A549 (cell line): ENCODE results near the gene ZNF267.

Experiments
- CTCF ChIP-seq: fragments of >200 bp; sonication (Bioruptor Twin); formaldehyde crosslinking; IDR thresholded peaks from 3 replicates; pipeline ENCODE4 v1.5.1; 2016
- EP300 ChIP-seq, 2 experiments: fragments of >200 bp; sonication (Bioruptor Twin); formaldehyde crosslinking; IDR thresholded peaks; 2 replicates in 1 of 2; 3 replicates in 1 of 2; pipeline ENCODE4 v1.6.1; 2016 to 2017
- FOXS1 ChIP-seq: fragments of 250-450 bp; sonication (Bioruptor Pico); IDR thresholded peaks from 2 replicates; pipeline ENCODE4 v1.5.0; 2020; ENCODE audit warnings: mild to moderate bottlenecking, moderate library complexity
- MYC ChIP-seq: IDR thresholded peaks from 2 replicates; pipeline ENCODE4 v1.6.1; 2012; ENCODE audit warnings: mild to moderate bottlenecking, inconsistent platforms, low read length, improper control_type of control experiment, borderline replicate concordance
- NPAS2 ChIP-seq: fragments of 250-450 bp; sonication (Bioruptor Pico); IDR thresholded peaks from 2 replicates; pipeline ENCODE4 v1.8.0; 2022; ENCODE audit warnings: mild to moderate bottlenecking, moderate library complexity, borderline replicate concordance
- NR3C1 ChIP-seq: fragments of >200 bp; sonication (Bioruptor Twin); formaldehyde crosslinking; IDR thresholded peaks from 3 replicates; pipeline ENCODE4 v1.6.1; 2017
- POLR2A ChIP-seq: IDR thresholded peaks from 2 replicates; pipeline ENCODE4 v1.6.1; 2012; ENCODE audit warnings: mild to moderate bottlenecking, low read length
- TFCP2L1 ChIP-seq: fragments of 250-450 bp; sonication (Bioruptor Pico); IDR thresholded peaks from 2 replicates; pipeline ENCODE4 v1.5.0; 2021; ENCODE audit warnings: mild to moderate bottlenecking
- TF ChIP-seq, protein P1 (sequence below): fragments of 450-650 bp; IDR thresholded peaks from 2 replicates; pipeline ENCODE4 v1.6.1; 2014; ENCODE audit warnings: antibody characterized with exemption

DNA sequence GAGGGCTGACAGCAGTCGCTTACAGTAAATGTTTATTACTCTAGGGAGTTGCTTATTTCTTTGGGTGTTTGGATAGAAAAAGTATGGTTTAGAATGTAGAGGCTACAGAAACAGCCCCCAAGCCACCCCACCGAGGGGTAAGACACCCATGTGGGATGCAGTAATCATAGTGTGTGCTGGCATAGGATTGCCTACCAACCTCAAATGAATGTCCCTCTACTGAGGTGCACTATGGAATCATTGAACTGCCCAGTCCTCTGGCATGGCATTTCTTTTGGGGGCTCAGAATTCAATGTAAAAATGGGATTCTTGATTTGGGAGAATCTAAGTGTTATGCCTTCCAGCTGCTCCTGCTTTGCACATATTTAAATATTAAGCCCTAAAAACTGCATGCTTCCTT is 46.8 kb downstream of the ZNF267 start:
- TF ChIP-seq NR3C1: no peak
- no peak for TF ChIP-seq CTCF
- no peak for TF ChIP-seq FOXS1 (CRISPR knock-in tag)
- no peak for TF ChIP-seq EP300 (IDR thresholded peaks at IDR 0.05)
- TF ChIP-seq MYC: no peak
- no peak for TF ChIP-seq NPAS2 (CRISPR knock-in tag)
- TF ChIP-seq, protein P1, sequence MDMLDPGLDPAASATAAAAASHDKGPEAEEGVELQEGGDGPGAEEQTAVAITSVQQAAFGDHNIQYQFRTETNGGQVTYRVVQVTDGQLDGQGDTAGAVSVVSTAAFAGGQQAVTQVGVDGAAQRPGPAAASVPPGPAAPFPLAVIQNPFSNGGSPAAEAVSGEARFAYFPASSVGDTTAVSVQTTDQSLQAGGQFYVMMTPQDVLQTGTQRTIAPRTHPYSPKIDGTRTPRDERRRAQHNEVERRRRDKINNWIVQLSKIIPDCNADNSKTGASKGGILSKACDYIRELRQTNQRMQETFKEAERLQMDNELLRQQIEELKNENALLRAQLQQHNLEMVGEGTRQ: no peak
- TF ChIP-seq POLR2A: no peak
- no peak for TF ChIP-seq TFCP2L1 (CRISPR knock-in tag)
